ENCODE measurements around the gene SHH.
"Not testable (repeated sequence)": the region's sequence is repeated elsewhere in the genome, so short reads cannot be mapped to it uniquely, and the experiment has no call there.

Gene SHH

GRCh38 chr7:155844019-155844453, 31.8 kb upstream of the SHH start:
- in situ Hi-C loops (cut with HindIII; ENCODE audit: low sequenced_read_pairs), result no loop called here
- DNase-seq (ENCODE audit: low read depth, low spot score), result no peak
- no peak for TF ChIP-seq CTCF (IDR thresholded peaks at IDR 0.05; ENCODE audit: low read depth, low read length)
- no peak overlapping the region for H3K4me3 ChIP-seq (ENCODE audit: low read depth, low read length)

GRCh38 chr7:155843426-155844018, 31.3 kb upstream of the SHH start:
- in situ Hi-C loops (cut with HindIII; ENCODE audit: low sequenced_read_pairs), result no loop called here
- no peak for TF ChIP-seq CTCF (IDR thresholded peaks at IDR 0.05; ENCODE audit: low read depth, low read length)
- no peak overlapping the region for H3K4me3 ChIP-seq (ENCODE audit: low read depth, low read length)
- DNase-seq (ENCODE audit: low read depth, low spot score), result no peak

- in situ Hi-C loops (cut with HindIII; ENCODE audit: low sequenced_read_pairs), result no loop called here
- no peak for DNase-seq (ENCODE audit: low read depth, low spot score)
- TF ChIP-seq CTCF (IDR thresholded peaks at IDR 0.05; ENCODE audit: low read depth, low read length), result no peak
- no peak overlapping the region for H3K4me3 ChIP-seq (ENCODE audit: low read depth, low read length)
Observed at GRCh38 chr7:155842496-155843265, 30.4 kb upstream of the SHH start.

- in situ Hi-C loops (cut with HindIII; ENCODE audit: low sequenced_read_pairs), result no loop called here
- TF ChIP-seq CTCF (IDR thresholded peaks at IDR 0.05; ENCODE audit: low read depth, low read length), result no peak
- H3K4me3 ChIP-seq (ENCODE audit: low read depth, low read length), result no peak overlapping the region
- no peak for DNase-seq (ENCODE audit: low read depth, low spot score)
Observed at GRCh38 chr7:155840909-155841308, 28.6 kb upstream of the SHH start.

- DNase-seq (ENCODE audit: low read depth, low spot score), result no peak
- no peak for TF ChIP-seq CTCF (IDR thresholded peaks at IDR 0.05; ENCODE audit: low read depth, low read length)
- in situ Hi-C loops (cut with HindIII; ENCODE audit: low sequenced_read_pairs), result no loop called here
- H3K4me3 ChIP-seq (ENCODE audit: low read depth, low read length), result no peak overlapping the region
Observed at GRCh38 chr7:155840262-155840885, 28.1 kb upstream of the SHH start.

- in situ Hi-C loops (cut with HindIII; ENCODE audit: low sequenced_read_pairs), result no loop called here
- TF ChIP-seq CTCF (IDR thresholded peaks at IDR 0.05; ENCODE audit: low read depth, low read length), result no peak
Observed at GRCh38 chr7:155839461-155839860, 27.2 kb upstream of the SHH start.

GRCh38 chr7:155838312-155838711, 26.0 kb upstream of the SHH start:
- H3K4me3 ChIP-seq (ENCODE audit: low read depth, low read length); DNase-seq (ENCODE audit: low read depth, low spot score); in situ Hi-C loops (cut with HindIII; ENCODE audit: low sequenced_read_pairs): not testable (repeated sequence)

More at GRCh38 chr7:155839461-155839860, 27.2 kb upstream of the SHH start:
- DNase-seq (ENCODE audit: low read depth, low spot score), result no peak
- H3K4me3 ChIP-seq (ENCODE audit: low read depth, low read length), result no peak overlapping the region
